ENCODE measurements around the gene HLA-DRA. TPM values are rescaled to one million over a fixed set of nuclear protein-coding genes. Genes with fewer than 3 reads are reported as not detected.
"Not testable (repeated sequence)": the region's sequence is repeated elsewhere in the genome, so short reads cannot be mapped to it uniquely, and the experiment has no call there.

The HLA-DRA gene
- polyA plus RNA-seq, 1 donor (not counting 4 experiments of a cell fraction or from before 2014, with no cell fraction given) = 0.21 TPM

DNA sequence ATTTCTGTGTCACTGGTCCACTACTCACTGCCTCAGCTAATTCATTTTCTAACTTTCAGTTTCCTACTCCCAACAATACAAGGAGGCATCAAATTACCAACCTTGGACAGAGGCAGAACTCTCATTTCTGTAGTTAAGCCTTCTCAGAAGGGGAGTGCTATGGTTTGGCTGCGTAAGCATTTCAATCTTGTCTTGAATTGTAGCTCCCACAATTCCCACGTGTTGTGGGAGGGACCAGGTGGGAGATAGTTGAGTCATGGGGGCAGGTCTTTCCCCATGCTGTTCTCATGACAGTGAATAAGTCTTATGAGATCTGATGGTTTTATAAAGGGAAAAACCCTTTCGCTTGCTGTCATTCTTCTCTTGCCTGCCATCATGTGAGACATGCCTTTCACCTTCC is 22.9 kb downstream of the HLA-DRA start:
- DNase-seq (ENCODE audit: low read depth, low spot score) (no peak), FAIRE-seq (no peak)

GRCh38 chr6:32467743-32468503 is 28.2 kb downstream of the HLA-DRA start:
- not testable (repeated sequence) for H3K27ac ChIP-seq (ENCODE audit: control insufficient read depth, insufficient read depth, low read length); FAIRE-seq

More for the DNA sequence above, 22.9 kb downstream of the HLA-DRA start:
- H3K27me3 ChIP-seq (ENCODE audit: control insufficient read depth, extremely low read depth, insufficient read depth, low read length) = peaks cover 7% of the 10 kb centered on the region
- no peak overlapping the region for H3K9ac ChIP-seq (ENCODE audit: control insufficient read depth, extremely low read depth, insufficient read depth, low read length)
- no peaks in the 10 kb centered on the region for H3K79me2 ChIP-seq (ENCODE audit: control insufficient read depth, insufficient read depth, low read length)
- no peaks in the 10 kb centered on the region for H3K9me3 ChIP-seq (ENCODE audit: control insufficient read depth, low read depth, low read length)
- H3K36me3 ChIP-seq (ENCODE audit: control insufficient read depth in 2 of 2, extremely low read depth in 1 of 2, insufficient read depth in 2 of 2, low read length in 2 of 2) = no peaks in the 10 kb centered on the region
- H2AFZ ChIP-seq (ENCODE audit: control insufficient read depth, low read length) = no peak overlapping the region
- H3K4me2 ChIP-seq (ENCODE audit: control insufficient read depth, extremely low read depth, insufficient read depth, low read depth, low read length) = no peak overlapping the region
- TF ChIP-seq, protein P1, sequence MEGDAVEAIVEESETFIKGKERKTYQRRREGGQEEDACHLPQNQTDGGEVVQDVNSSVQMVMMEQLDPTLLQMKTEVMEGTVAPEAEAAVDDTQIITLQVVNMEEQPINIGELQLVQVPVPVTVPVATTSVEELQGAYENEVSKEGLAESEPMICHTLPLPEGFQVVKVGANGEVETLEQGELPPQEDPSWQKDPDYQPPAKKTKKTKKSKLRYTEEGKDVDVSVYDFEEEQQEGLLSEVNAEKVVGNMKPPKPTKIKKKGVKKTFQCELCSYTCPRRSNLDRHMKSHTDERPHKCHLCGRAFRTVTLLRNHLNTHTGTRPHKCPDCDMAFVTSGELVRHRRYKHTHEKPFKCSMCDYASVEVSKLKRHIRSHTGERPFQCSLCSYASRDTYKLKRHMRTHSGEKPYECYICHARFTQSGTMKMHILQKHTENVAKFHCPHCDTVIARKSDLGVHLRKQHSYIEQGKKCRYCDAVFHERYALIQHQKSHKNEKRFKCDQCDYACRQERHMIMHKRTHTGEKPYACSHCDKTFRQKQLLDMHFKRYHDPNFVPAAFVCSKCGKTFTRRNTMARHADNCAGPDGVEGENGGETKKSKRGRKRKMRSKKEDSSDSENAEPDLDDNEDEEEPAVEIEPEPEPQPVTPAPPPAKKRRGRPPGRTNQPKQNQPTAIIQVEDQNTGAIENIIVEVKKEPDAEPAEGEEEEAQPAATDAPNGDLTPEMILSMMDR (optimal IDR thresholded peaks at IDR 0.05 in 1 of 3, IDR thresholded peaks at IDR 0.05 in 1 of 3, conservative IDR thresholded peaks at IDR 0.05 in 1 of 3; ENCODE audit: extremely low read depth in 1 of 3, insufficient read depth in 2 of 3, low read length in 3 of 3) = no peak
- no peak for TF ChIP-seq EZH2 (IDR thresholded peaks at IDR 0.05; ENCODE audit: low read length)
- no peak overlapping the region for H3K27ac ChIP-seq (ENCODE audit: control insufficient read depth, insufficient read depth, low read length)
- H4K20me1 ChIP-seq (ENCODE audit: control insufficient read depth, extremely low read depth, insufficient read depth, low read length) = no peaks in the 10 kb centered on the region
- H3K4me1 ChIP-seq (ENCODE audit: control insufficient read depth, extremely low read depth, insufficient read depth, low read length) = no peaks in the 10 kb centered on the region
- dilution Hi-C loops (cut with MboI; ENCODE audit: extremely low pct_ligation_motif_present, low sequenced_read_pairs) = no loop called here
- no peak overlapping the region for H3K4me3 ChIP-seq (ENCODE audit: control insufficient read depth in 2 of 3, extremely low read depth in 1 of 3, insufficient read depth in 2 of 3, low read depth in 1 of 3, low read length in 3 of 3)
- H3K9me1 ChIP-seq (ENCODE audit: control insufficient read depth, extremely low read depth, insufficient read depth, low read length) = no peaks in the 10 kb centered on the region

More at GRCh38 chr6:32467743-32468503, 28.2 kb downstream of the HLA-DRA start:
- H3K27me3 ChIP-seq (ENCODE audit: control insufficient read depth, extremely low read depth, insufficient read depth, low read length); H3K9me1 ChIP-seq (ENCODE audit: control insufficient read depth, extremely low read depth, insufficient read depth, low read length); H3K36me3 ChIP-seq (ENCODE audit: control insufficient read depth in 2 of 2, extremely low read depth in 1 of 2, insufficient read depth in 2 of 2, low read length in 2 of 2); H4K20me1 ChIP-seq (ENCODE audit: control insufficient read depth, extremely low read depth, insufficient read depth, low read length); H2AFZ ChIP-seq (ENCODE audit: control insufficient read depth, low read length); H3K4me3 ChIP-seq (ENCODE audit: control insufficient read depth in 2 of 3, extremely low read depth in 1 of 3, insufficient read depth in 2 of 3, low read depth in 1 of 3, low read length in 3 of 3); H3K4me1 ChIP-seq (ENCODE audit: control insufficient read depth, extremely low read depth, insufficient read depth, low read length); H3K9me3 ChIP-seq (ENCODE audit: control insufficient read depth, low read depth, low read length); H3K79me2 ChIP-seq (ENCODE audit: control insufficient read depth, insufficient read depth, low read length); H3K4me2 ChIP-seq (ENCODE audit: control insufficient read depth, extremely low read depth, insufficient read depth, low read depth, low read length); H3K9ac ChIP-seq (ENCODE audit: control insufficient read depth, extremely low read depth, insufficient read depth, low read length); DNase-seq (ENCODE audit: low read depth, low spot score); dilution Hi-C loops (cut with MboI; ENCODE audit: extremely low pct_ligation_motif_present, low sequenced_read_pairs): not testable (repeated sequence)

Data from keratinocyte (primary cell).